HCT116 (cell line): ENCODE data around the gene CGN.

Experiments
- ATF3 ChIP-seq: IDR thresholded peaks from 2 replicates; pipeline ENCODE4 v1.6.1; 2012
- CTCF ChIP-seq, 3 experiments: fragments of 200-600 bp in 1 of 3; sonication (generic) in 1 of 3; IDR thresholded peaks in 2 of 3; conservative IDR thresholded peaks in 1 of 3; 2 replicates each; pipeline ENCODE4 v1.5.1; 2012 to 2017; ENCODE audit warnings: low read depth in 2 of 3, low read length in 2 of 3, antibody characterized with exemption in 1 of 3, borderline replicate concordance in 1 of 3, control low read depth in 1 of 3, mild to moderate bottlenecking in 1 of 3, mixed read lengths in 1 of 3, mixed run types in 1 of 3, moderate library complexity in 1 of 3; ENCODE audit not compliant: insufficient read depth in 1 of 3
- EZH2 ChIP-seq: fragments of 200-600 bp; sonication (generic); IDR thresholded peaks from 2 replicates; pipeline ENCODE4 v1.6.1; 2017; ENCODE audit warnings: antibody characterized with exemption, mixed run types
- POLR2A ChIP-seq: IDR thresholded peaks from 2 replicates; pipeline ENCODE4 v1.7.0; 2011; ENCODE audit warnings: borderline replicate concordance; ENCODE audit not compliant: insufficient read depth, insufficient read length; ENCODE audit errors: extremely low read depth
- SP1 ChIP-seq: IDR thresholded peaks from 2 replicates; pipeline ENCODE4 v1.6.1; 2012; ENCODE audit warnings: low read depth

GRCh38 chr1:151537112-151537511 is 25.9 kb downstream of the CGN start:
- no peak for TF ChIP-seq CTCF (IDR thresholded peaks at IDR 0.05 in 2 of 3, conservative IDR thresholded peaks at IDR 0.05 in 1 of 3; ENCODE audit: borderline replicate concordance in 1 of 3, insufficient read depth in 1 of 3, low read depth in 2 of 3, low read length in 2 of 3)
- TF ChIP-seq SP1, result no peak
- TF ChIP-seq EZH2, result no peak
- TF ChIP-seq ATF3, result no peak
- TF ChIP-seq POLR2A, result no peak
